ENCODE measurements around the gene ZNF695.

Gene ZNF695

GRCh38 chr1:246954126-246954525 is 53.7 kb downstream of the ZNF695 start:
- no peak for DNase-seq

GRCh38 chr1:246951413-246951812 is 56.4 kb downstream of the ZNF695 start:
- DNase-seq, result no peak

- no peak for DNase-seq
Measured at GRCh38 chr1:246949956-246950355, 57.9 kb downstream of the ZNF695 start.

- DNase-seq, result no peak
Measured at GRCh38 chr1:246947255-246947654, 60.6 kb downstream of the ZNF695 start.

GRCh38 chr1:246946366-246946765 is 61.5 kb downstream of the ZNF695 start:
- DNase-seq, result no peak
